Endothelial cell of umbilical vein (primary cell): Measurements from ENCODE around the gene PXMP2. TPM values are rescaled to one million over a fixed set of nuclear protein-coding genes. Genes with fewer than 3 reads are reported as not detected.

ENCODE experiments used
- BruUV-seq: library from RNA; stranded (reverse); fragments of 400-500 nt; replicated peaks from 2 replicates; lab custom pipeline; 2021; lab: Mats Ljungman, UMichigan
- CTCF ChIA-PET: fragments of 300-600, 350-600 bp; sonication (Branson Sonifier 250); formaldehyde crosslinking; loops from one replicate; lab custom pipeline; 2021; ENCODE audit warnings: antibody characterized with exemption, inconsistent platforms; lab: Charles Lee
- POLR2A ChIA-PET: fragments of 300-600, 350-600 bp; sonication (Branson Sonifier 250); formaldehyde crosslinking; loops from one replicate; lab custom pipeline; 2021; ENCODE audit warnings: antibody characterized with exemption, inconsistent platforms; lab: Charles Lee
- DNase-seq: peaks from one replicate; pipeline ENCODE4 v3.0.0-alpha.2; 2011; ENCODE audit warnings: low read depth, low spot score
- FAIRE-seq: peaks from 2 replicates; lab custom pipeline; 2011; peaks lifted over from hg19 to GRCh38; lab: Jason Lieb, UNC
- H2AFZ ChIP-seq: 2 replicates; pipeline ENCODE4 v1.6.0; 2012; ENCODE audit warnings: low read depth, low read length, control low read depth, inconsistent platforms
- H3K27ac ChIP-seq: 2 replicates; pipeline ENCODE4 v1.5.1; 2011; ENCODE audit warnings: low read depth, mild to moderate bottlenecking, control low read depth, low read length, moderate library complexity; ENCODE audit not compliant: insufficient read depth
- H3K27me3 ChIP-seq, 2 experiments: 2 replicates each; pipeline versions ENCODE4 v1.6.0 to v1.6.1; 2011; ENCODE audit warnings: low read length in 2 of 2, mixed read lengths in 1 of 2; ENCODE audit not compliant: control insufficient read depth in 2 of 2, insufficient read depth in 2 of 2
- H3K36me3 ChIP-seq, 2 experiments: 2 replicates in 1 of 2; 3 replicates in 1 of 2; pipeline ENCODE4 v1.5.1; 2011; ENCODE audit warnings: low read length in 2 of 2, mild to moderate bottlenecking in 1 of 2, moderate library complexity in 1 of 2; ENCODE audit not compliant: control insufficient read depth in 2 of 2, insufficient read depth in 2 of 2; ENCODE audit errors: extremely low read depth in 1 of 2
- H3K4me1 ChIP-seq: 3 replicates; pipeline ENCODE4 v1.5.1; 2011; ENCODE audit warnings: mild to moderate bottlenecking, low read length; ENCODE audit not compliant: control insufficient read depth, insufficient read depth; ENCODE audit errors: extremely low read depth
- H3K4me2 ChIP-seq: 2 replicates; pipeline ENCODE4 v1.6.1; 2011; ENCODE audit warnings: low read length, control low read depth, mixed read lengths; ENCODE audit not compliant: insufficient read depth
- H3K4me3 ChIP-seq, 3 experiments: fragments of 200-600 bp in 1 of 3; sonication (generic), shearing (Covaris generic) in 1 of 3; replicated peaks in 1 of 3; 2 replicates each; pipeline ENCODE4 v1.5.1; 2011 to 2016; ENCODE audit warnings: control low read depth in 3 of 3, low read length in 3 of 3, mild to moderate bottlenecking in 2 of 3, inconsistent platforms in 1 of 3, low read depth in 1 of 3, moderate library complexity in 1 of 3; ENCODE audit not compliant: insufficient read depth in 1 of 3
- H3K79me2 ChIP-seq: 2 replicates; pipeline ENCODE4 v1.6.0; 2012; ENCODE audit warnings: low read length, inconsistent platforms; ENCODE audit not compliant: control insufficient read depth, insufficient read depth
- H3K9ac ChIP-seq: replicated peaks from 2 replicates; pipeline ENCODE3; 2011; ENCODE audit warnings: low read length, control low read depth; ENCODE audit not compliant: insufficient read depth; ENCODE audit errors: extremely low read depth
- H3K9me1 ChIP-seq: replicated peaks from 3 replicates; pipeline ENCODE4 v1.6.0; 2011; ENCODE audit warnings: mild to moderate bottlenecking, low read length; ENCODE audit not compliant: control insufficient read depth, insufficient read depth; ENCODE audit errors: extremely low read depth
- H3K9me3 ChIP-seq: replicated peaks from 2 replicates; pipeline ENCODE4 v1.5.1; 2012; ENCODE audit warnings: low read length, inconsistent platforms; ENCODE audit not compliant: control insufficient read depth, insufficient read depth
- H4K20me1 ChIP-seq: replicated peaks from 2 replicates; pipeline ENCODE3; 2011; ENCODE audit warnings: mild to moderate bottlenecking, low read length; ENCODE audit not compliant: control insufficient read depth, insufficient read depth; ENCODE audit errors: extremely low read depth
- CTCF ChIP-seq, 2 donors: IDR thresholded peaks; 1 replicate in 1 of 2; 2 replicates in 1 of 2; pipeline ENCODE4 v1.5.1; 2011; ENCODE audit warnings: low read length in 2 of 2, mild to moderate bottlenecking in 2 of 2, moderate library complexity in 2 of 2, control low read depth in 1 of 2, inconsistent platforms in 1 of 2, low read depth in 1 of 2; ENCODE audit not compliant: insufficient read depth in 1 of 2; ENCODE audit errors: extremely low read depth in 1 of 2
- EZH2 ChIP-seq: IDR thresholded peaks from 2 replicates; pipeline ENCODE4 v1.6.1; 2012; ENCODE audit warnings: borderline replicate concordance, low read depth, mild to moderate bottlenecking, moderate library complexity, low read length, inconsistent platforms; ENCODE audit not compliant: severe bottlenecking
- FOS ChIP-seq: IDR thresholded peaks from 2 replicates; pipeline ENCODE4 v1.6.1; 2011; ENCODE audit warnings: mild to moderate bottlenecking, low read length, moderate library complexity, borderline replicate concordance; ENCODE audit not compliant: insufficient read depth
- JUN ChIP-seq: IDR thresholded peaks from 2 replicates; pipeline ENCODE4 v1.6.1; 2011; ENCODE audit warnings: borderline replicate concordance, low read depth; ENCODE audit not compliant: insufficient read length, insufficient read depth
- MYC ChIP-seq: IDR thresholded peaks from one replicate; pipeline ENCODE4 v1.6.1; 2011; ENCODE audit warnings: mild to moderate bottlenecking, low read depth, low read length
- POLR2A ChIP-seq: IDR thresholded peaks from 2 replicates; pipeline ENCODE4 v1.6.1; 2012; ENCODE audit warnings: low read depth, mild to moderate bottlenecking, control low read depth, low read length
- POLR2AphosphoS5 ChIP-seq: IDR thresholded peaks from 2 replicates; pipeline ENCODE4 v1.6.1; 2012; ENCODE audit warnings: low read depth, mild to moderate bottlenecking, control low read depth, low read length, moderate library complexity; ENCODE audit not compliant: insufficient read depth
- dilution Hi-C: fragments of 300-500 bp; cut with MboI; formaldehyde crosslinking; loops from one replicate; pipeline ENCODE4 v1.15.0; 2019; ENCODE audit warnings: low sequenced_read_pairs; ENCODE audit not compliant: extremely low pct_ligation_motif_present
- intact Hi-C: fragments of 100-400 bp; cut with micrococcal nuclease; formaldehyde crosslinking; loops from one replicate; pipeline ENCODE4 v1.10.0; 2022
- polyA plus RNA-seq, 4 experiments: library from polyadenylated mRNA; depleted of rRNA in 3 of 4; stranded (reverse) in 3 of 4; unstranded in 1 of 4; fragments of >200 nt; gene quantifications; 2 replicates each; pipeline versions ENCODE4 v1.2.1 to v1.2.3, GENCODE V29; 2011 to 2012; ENCODE audit warnings: missing spikeins in 1 of 4
- total RNA-seq: library from RNA; stranded (reverse); gene quantifications from 2 replicates; pipeline ENCODE4 v1.2.3, GENCODE V29; 2021
- TF ChIP-seq, protein P1 (sequence below): IDR thresholded peaks from 2 replicates; pipeline ENCODE4 v1.6.1; 2011; ENCODE audit not compliant: insufficient read depth, insufficient read length

PXMP2 gene
- total and polyA plus RNA-seq, 2 donors (not counting 3 experiments of a cell fraction or from before 2014, with no cell fraction given): 24.0 to 31.5 TPM

DNA sequence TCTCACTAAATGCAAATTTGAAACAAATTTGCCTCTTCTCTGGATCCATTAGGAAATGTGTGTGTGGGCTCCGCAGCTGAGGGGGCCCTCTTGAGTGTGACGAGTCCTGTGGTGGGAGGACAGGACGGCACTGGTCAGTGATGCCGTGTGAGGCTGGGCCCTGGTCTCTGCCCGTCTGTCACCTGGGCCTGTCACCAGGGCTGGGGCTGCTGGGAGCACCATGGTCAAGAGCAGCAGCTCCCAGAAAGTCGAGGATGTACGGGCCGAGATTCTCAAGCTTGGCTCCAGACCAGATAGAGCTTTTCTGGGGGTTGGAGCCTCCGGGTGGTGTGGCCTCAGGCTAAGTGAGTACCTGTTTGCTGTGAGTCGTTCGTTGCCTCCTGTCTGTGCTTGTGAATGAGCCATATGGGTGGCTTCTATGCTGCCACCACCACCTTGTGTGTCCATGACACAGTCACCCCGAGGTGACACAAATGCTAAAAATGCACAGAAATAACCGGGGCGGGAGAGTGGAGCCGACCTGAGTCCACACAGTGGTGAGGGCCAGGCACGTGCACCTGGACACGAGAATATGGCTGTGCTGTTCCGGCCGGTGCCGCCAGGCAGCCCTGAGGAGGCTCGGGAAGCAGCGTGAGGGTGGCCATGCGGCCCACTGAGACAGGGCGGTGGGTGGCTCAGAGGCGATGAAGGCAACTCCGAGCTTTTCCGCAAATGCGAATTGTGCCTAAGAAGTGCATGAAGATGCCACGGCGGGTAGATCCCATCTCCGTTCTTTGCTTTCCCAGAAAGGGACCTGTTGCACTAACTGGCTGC is 32.0 kb downstream of the PXMP2 start:
- H3K36me3 ChIP-seq: peaks cover 10 to 51% of the 10 kb centered on the region in 2 experiments
- FAIRE-seq: no peak

More for the DNA sequence above, 32.0 kb downstream of the PXMP2 start:
- Histone ChIP-seq H3K4me2 (no peak overlapping the region), H3K27ac (no peak overlapping the region), H3K79me2 (peaks cover 5% of the 10 kb centered on the region), H3K4me3 (no peak overlapping the region), H3K27me3 (no peaks in the 10 kb centered on the region), H4K20me1 (no peaks in the 10 kb centered on the region), H3K9me3 (no peaks in the 10 kb centered on the region), H3K9ac (no peak overlapping the region), H3K9me1 (no peaks in the 10 kb centered on the region), H2AFZ (no peak overlapping the region), H3K4me1 (no peaks in the 10 kb centered on the region)
- intact Hi-C loops (no loop called here), dilution Hi-C loops (no loop called here)
- no peak for DNase-seq
- ChIA-PET CTCF (no interaction called here), POLR2A (no interaction called here)
- BruUV-seq: no TSS peak
- TF ChIP-seq, protein P1, sequence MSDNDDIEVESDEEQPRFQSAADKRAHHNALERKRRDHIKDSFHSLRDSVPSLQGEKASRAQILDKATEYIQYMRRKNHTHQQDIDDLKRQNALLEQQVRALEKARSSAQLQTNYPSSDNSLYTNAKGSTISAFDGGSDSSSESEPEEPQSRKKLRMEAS: no peak
- TF ChIP-seq CTCF (IDR thresholded peaks at IDR 0.05; ENCODE audit: extremely low read depth in 1 of 2, insufficient read depth in 1 of 2, low read depth in 1 of 2, low read length in 2 of 2): no peak
- TF ChIP-seq POLR2A: no peak
- TF ChIP-seq MYC: no peak
- no peak for TF ChIP-seq JUN
- TF ChIP-seq POLR2AphosphoS5: no peak
- TF ChIP-seq FOS: no peak
- no peak for TF ChIP-seq EZH2
